Hepatocyte (in vitro differentiated cells): ENCODE measurements around the gene CATSPER1. TPM values are rescaled to one million over a fixed set of nuclear protein-coding genes. Genes with fewer than 3 reads are reported as not detected.

ENCODE experiments used
- DNase-seq: peaks from one replicate; pipeline ENCODE4 v3.0.0-alpha.2; 2016; ENCODE audit warnings: low spot score
- H2AFZ ChIP-seq: fragments of 200-600 bp; sonication (generic); 2 replicates; pipeline ENCODE4 v1.6.0; 2016; ENCODE audit warnings: antibody characterized with exemption, mild to moderate bottlenecking
- H3K27ac ChIP-seq: fragments of 200-600 bp; sonication (generic); 2 replicates; pipeline ENCODE4 v1.5.1; 2016; ENCODE audit warnings: mild to moderate bottlenecking
- H3K27me3 ChIP-seq: fragments of 200-600 bp; sonication (generic); 2 replicates; pipeline ENCODE4 v1.6.1; 2016
- H3K36me3 ChIP-seq: fragments of 200-600 bp; sonication (generic); replicated peaks from 2 replicates; pipeline ENCODE4 v1.5.1; 2016; ENCODE audit warnings: low read depth; ENCODE audit not compliant: insufficient read depth
- H3K4me1 ChIP-seq: fragments of 200-600 bp; sonication (generic); 2 replicates; pipeline ENCODE4 v1.5.1; 2016; ENCODE audit warnings: mild to moderate bottlenecking, moderate library complexity; ENCODE audit not compliant: insufficient read depth
- H3K4me2 ChIP-seq: fragments of 200-600 bp; sonication (generic); 2 replicates; pipeline ENCODE4 v1.6.0; 2016
- H3K4me3 ChIP-seq: fragments of 200-600 bp; sonication (generic); 2 replicates; pipeline ENCODE4 v1.5.1; 2016; ENCODE audit warnings: mild to moderate bottlenecking
- H3K79me2 ChIP-seq: fragments of 200-600 bp; sonication (generic); 2 replicates; pipeline ENCODE4 v1.6.0; 2017; ENCODE audit warnings: mild to moderate bottlenecking
- H3K9me2 ChIP-seq: fragments of 200-600 bp; sonication (generic); replicated peaks from 2 replicates; pipeline ENCODE4 v1.6.0; 2017; ENCODE audit warnings: mild to moderate bottlenecking; ENCODE audit not compliant: insufficient read depth
- H3K9me3 ChIP-seq: fragments of 200-600 bp; sonication (generic); 2 replicates; pipeline ENCODE4 v1.5.1; 2016; ENCODE audit warnings: low read depth, mild to moderate bottlenecking
- H4K20me1 ChIP-seq: fragments of 200-600 bp; sonication (generic); 2 replicates; pipeline ENCODE4 v1.6.0; 2016; ENCODE audit warnings: mild to moderate bottlenecking; ENCODE audit not compliant: insufficient read depth, poor library complexity, severe bottlenecking
- CTCF ChIP-seq: fragments of 200-600 bp; sonication (generic); IDR thresholded peaks from 2 replicates; pipeline ENCODE4 v1.5.1; 2016; ENCODE audit warnings: antibody characterized with exemption, mild to moderate bottlenecking; ENCODE audit not compliant: poor library complexity
- EZH2 ChIP-seq: fragments of 200-600 bp; sonication (generic); IDR thresholded peaks from 2 replicates; pipeline ENCODE4 v1.6.1; 2016; ENCODE audit warnings: antibody characterized with exemption, mild to moderate bottlenecking, borderline replicate concordance
- EZH2phosphoT487 ChIP-seq: fragments of 200-600 bp; sonication (generic); IDR thresholded peaks from one replicate; pipeline ENCODE4 v1.6.1; 2018; ENCODE audit warnings: antibody characterized with exemption, mild to moderate bottlenecking, low read depth, moderate library complexity; ENCODE audit not compliant: unreplicated experiment, severe bottlenecking
- WGBS: methylation state at CpG from one replicate; pipeline ENCODE4 v1.1.6; 2016; ENCODE audit warnings: low lambda C conversion rate; ENCODE audit errors: missing lambda C conversion rate; 5-methylcytosine and 5-hydroxymethylcytosine counted together
- polyA plus RNA-seq: library from polyadenylated mRNA; unstranded; fragments of >200 nt; fragmentation: Nextera tagmentation; extraction: Ambion mirVana; gene quantifications from 2 replicates; pipeline ENCODE4 v1.2.1, GENCODE V29; 2016
- total RNA-seq: library from RNA; depleted of rRNA; stranded (reverse); fragments of >200 nt; gene quantifications from 2 replicates; pipeline ENCODE4 v1.2.3, GENCODE V29; 2014

Gene CATSPER1
- total and polyA plus RNA-seq, 2 experiments from 2014 or later: not detected

GRCh38 chr11:66072081-66072480, 45.8 kb upstream of the CATSPER1 start:
- Histone ChIP-seq H3K9me3 (no peaks in the 10 kb centered on the region), H3K4me3 (no peak overlapping the region), H3K79me2 (peaks cover 67% of the 10 kb centered on the region), H3K9me2 (no peaks in the 10 kb centered on the region), H3K27ac (peak overlapping the region; percentile 81), H3K4me1 (peaks cover 11% of the 10 kb centered on the region), H3K4me2 (peak overlapping the region; percentile 74), H3K27me3 (no peaks in the 10 kb centered on the region), H4K20me1 (peaks cover 6% of the 10 kb centered on the region), H3K36me3 (no peaks in the 10 kb centered on the region), H2AFZ (no peak overlapping the region)
- WGBS: 98% methylated on average over 3 of the region's 3 CpGs
- DNase-seq: no peak
- TF ChIP-seq EZH2phosphoT487 (no peak), CTCF (no peak), EZH2 (no peak)

- peaks cover 11% of the 10 kb centered on the region for H3K4me1 ChIP-seq
These were observed 45.1 kb upstream of the CATSPER1 start for GRCh38 chr11:66071381-66071801.

GRCh38 chr11:66070604-66071380, 44.5 kb upstream of the CATSPER1 start:
- H3K9me3 ChIP-seq: no peaks in the 10 kb centered on the region
- peak overlapping the region; percentile 74 for H3K4me2 ChIP-seq
- peaks cover 3% of the 10 kb centered on the region for H3K36me3 ChIP-seq
- H3K27ac ChIP-seq: peak overlapping the region; percentile 81
- peak; percentile 65 for DNase-seq
- H4K20me1 ChIP-seq: peaks cover 6% of the 10 kb centered on the region
- peak overlapping the region; percentile 41 for H2AFZ ChIP-seq
- H3K27me3 ChIP-seq: no peaks in the 10 kb centered on the region
- peaks cover 11% of the 10 kb centered on the region for H3K4me1 ChIP-seq
- TF ChIP-seq EZH2: no peak
- TF ChIP-seq EZH2phosphoT487: no peak
- no peak for TF ChIP-seq CTCF
- no peaks in the 10 kb centered on the region for H3K9me2 ChIP-seq
- WGBS: 6% methylated on average over 29 of the region's 60 CpGs
- H3K4me3 ChIP-seq: peak overlapping the region; percentile 95
- H3K79me2 ChIP-seq: peaks cover 55% of the 10 kb centered on the region

More at GRCh38 chr11:66071381-66071801, 45.1 kb upstream of the CATSPER1 start:
- Histone ChIP-seq H3K9me2 (no peaks in the 10 kb centered on the region), H3K9me3 (no peaks in the 10 kb centered on the region), H3K27me3 (no peaks in the 10 kb centered on the region), H3K4me2 (peak overlapping the region; percentile 74), H3K4me3 (peak overlapping the region; percentile 95), H4K20me1 (peaks cover 6% of the 10 kb centered on the region), H3K79me2 (peaks cover 61% of the 10 kb centered on the region), H3K27ac (peak overlapping the region; percentile 81), H3K36me3 (peaks cover 1% of the 10 kb centered on the region), H2AFZ (no peak overlapping the region)
- TF ChIP-seq EZH2phosphoT487: no peak
- 41% methylated on average over 2 of the region's 2 CpGs for WGBS
- DNase-seq: no peak
